Caco-2 (cell line): ENCODE measurements around the gene EXOSC5. TPM values are rescaled to one million over a fixed set of nuclear protein-coding genes. Genes with fewer than 3 reads are reported as not detected.
"Not testable (repeated sequence)": the region's sequence is repeated elsewhere in the genome, so short reads cannot be mapped to it uniquely, and the experiment has no call there.

Experiments
- BruUV-seq: library from RNA; stranded (reverse); fragments of 400-500 nt; replicated peaks from 2 replicates; lab custom pipeline; 2021; lab: Mats Ljungman, UMichigan
- CTCF ChIA-PET: fragments of 300-600 bp; sonication (Branson Sonifier 250); formaldehyde crosslinking; loops from one replicate; lab custom pipeline; 2022; ENCODE audit warnings: antibody characterized with exemption; lab: Charles Lee
- POLR2A ChIA-PET: fragments of 300-600 bp; sonication (Branson Sonifier 250); formaldehyde crosslinking; loops from one replicate; lab custom pipeline; 2022; ENCODE audit warnings: antibody characterized with exemption; lab: Charles Lee
- DNase-seq, 2 experiments: peaks; one replicate each; pipeline versions ENCODE4 v3.0.0 to v3.0.0-alpha.2; 2020 to 2022
- H3K27me3 ChIP-seq: replicated peaks from 2 replicates; pipeline ENCODE4 v1.6.0; 2011; ENCODE audit warnings: low read length; ENCODE audit not compliant: control insufficient read depth, insufficient read depth
- H3K36me3 ChIP-seq: 2 replicates; pipeline ENCODE4 v1.5.1; 2011; ENCODE audit warnings: low read length; ENCODE audit not compliant: control insufficient read depth, insufficient read depth
- H3K4me1 ChIP-seq: fragments of 250-450 bp; sonication (Bioruptor Pico); 2 replicates; pipeline ENCODE4 v1.5.1; 2020; ENCODE audit warnings: mild to moderate bottlenecking
- H3K4me3 ChIP-seq: 2 replicates; pipeline ENCODE4 v1.5.1; 2011; ENCODE audit warnings: low read depth, mild to moderate bottlenecking, control low read depth, low read length
- H3K9me3 ChIP-seq: fragments of 250-450 bp; sonication (Bioruptor Pico); 2 replicates; pipeline ENCODE4 v1.5.1; 2020; ENCODE audit warnings: mild to moderate bottlenecking, moderate library complexity
- H3K27ac Mint-ChIP-seq: one replicate; pipeline ENCODE4 v1.8.0; 2022; ENCODE audit warnings: mixed read lengths; ENCODE audit not compliant: unreplicated experiment
- H3K27me3 Mint-ChIP-seq: one replicate; pipeline ENCODE4 v1.8.0; 2022; ENCODE audit warnings: mixed read lengths; ENCODE audit not compliant: insufficient read depth, unreplicated experiment
- H3K36me3 Mint-ChIP-seq: one replicate; pipeline ENCODE4 v1.8.0; 2022; ENCODE audit warnings: mild to moderate bottlenecking, mixed read lengths; ENCODE audit not compliant: insufficient read depth, unreplicated experiment
- H3K4me1 Mint-ChIP-seq: one replicate; pipeline ENCODE4 v1.8.0; 2022; ENCODE audit warnings: low read depth, mixed read lengths; ENCODE audit not compliant: unreplicated experiment
- H3K4me3 Mint-ChIP-seq: one replicate; pipeline ENCODE4 v1.8.0; 2022; ENCODE audit warnings: mild to moderate bottlenecking, moderate library complexity, mixed read lengths; ENCODE audit not compliant: unreplicated experiment
- H3K9me3 Mint-ChIP-seq: one replicate; pipeline ENCODE4 v1.8.0; 2022; ENCODE audit warnings: mixed read lengths; ENCODE audit not compliant: unreplicated experiment
- intact Hi-C: fragments of 100-400 bp; cut with micrococcal nuclease; formaldehyde crosslinking; loops from one replicate; pipeline ENCODE4 v1.10.0; 2022; ENCODE audit not compliant: unreplicated experiment
- total RNA-seq: library from RNA; stranded (reverse); gene quantifications from 2 replicates; pipeline ENCODE4 v1.2.3, GENCODE V29; 2022
- TF ChIP-seq, protein P1 (sequence below), 2 experiments: fragments of 200-600 bp in 1 of 2; IDR thresholded peaks; 1 replicate in 1 of 2; 2 replicates in 1 of 2; pipeline versions ENCODE4 v1.5.1 to v1.8.0; 2011 to 2022; ENCODE audit warnings: antibody characterized with exemption in 1 of 2, control low read depth in 1 of 2, inconsistent platforms in 1 of 2, low read depth in 1 of 2, low read length in 1 of 2, mild to moderate bottlenecking in 1 of 2, moderate library complexity in 1 of 2; ENCODE audit not compliant: insufficient read depth in 1 of 2, severe bottlenecking in 1 of 2, unreplicated experiment in 1 of 2

The EXOSC5 gene
- total RNA-seq, 1 experiment from 2014 or later, result 36.6 TPM

DNA sequence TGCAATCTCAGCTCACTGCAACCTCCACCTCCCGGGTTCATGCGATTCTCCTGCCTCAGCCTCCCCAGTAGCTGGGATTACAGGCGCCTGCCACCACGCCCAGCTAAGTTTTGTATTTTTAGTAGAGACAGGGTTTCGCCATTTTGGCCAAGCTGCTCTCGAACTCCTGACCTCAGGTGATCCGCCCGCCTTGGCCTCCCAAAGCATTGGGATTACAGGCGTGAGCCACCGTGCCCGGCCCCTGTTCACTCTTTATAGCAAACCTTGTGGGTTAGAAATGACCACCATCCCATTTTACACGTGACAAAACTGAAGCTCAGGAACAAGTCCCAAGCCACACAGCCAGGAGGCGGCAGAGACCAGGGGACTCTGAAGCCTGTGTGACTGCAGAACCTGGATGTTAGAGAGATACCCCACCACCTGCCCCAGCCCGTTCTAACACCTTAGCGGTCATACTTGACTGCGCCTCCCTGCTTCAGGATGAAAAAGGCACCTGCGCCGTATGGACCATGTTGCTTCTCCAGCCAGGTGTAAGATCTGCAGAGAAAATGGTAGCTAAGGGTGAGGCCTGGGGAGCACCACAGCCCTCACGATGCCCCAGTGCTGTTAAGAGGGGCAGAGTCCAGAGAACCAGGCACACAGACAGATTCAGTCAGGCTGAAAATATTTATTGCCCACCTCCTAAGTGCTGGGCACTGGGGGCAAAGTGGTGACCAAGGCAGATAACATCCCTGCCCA, 38.9 kb upstream of the EXOSC5 start:
- peaks cover 6% of the 10 kb centered on the region for H3K4me1 Mint-ChIP-seq
- ChIA-PET CTCF (interaction anchor here (0.7 kb wide), 1 partner anchor 9 kb away, joined by 3 read pairs; the partner anchor contains the start of gene B3GNT8), POLR2A (no interaction called here)
- TF ChIP-seq, protein P1, sequence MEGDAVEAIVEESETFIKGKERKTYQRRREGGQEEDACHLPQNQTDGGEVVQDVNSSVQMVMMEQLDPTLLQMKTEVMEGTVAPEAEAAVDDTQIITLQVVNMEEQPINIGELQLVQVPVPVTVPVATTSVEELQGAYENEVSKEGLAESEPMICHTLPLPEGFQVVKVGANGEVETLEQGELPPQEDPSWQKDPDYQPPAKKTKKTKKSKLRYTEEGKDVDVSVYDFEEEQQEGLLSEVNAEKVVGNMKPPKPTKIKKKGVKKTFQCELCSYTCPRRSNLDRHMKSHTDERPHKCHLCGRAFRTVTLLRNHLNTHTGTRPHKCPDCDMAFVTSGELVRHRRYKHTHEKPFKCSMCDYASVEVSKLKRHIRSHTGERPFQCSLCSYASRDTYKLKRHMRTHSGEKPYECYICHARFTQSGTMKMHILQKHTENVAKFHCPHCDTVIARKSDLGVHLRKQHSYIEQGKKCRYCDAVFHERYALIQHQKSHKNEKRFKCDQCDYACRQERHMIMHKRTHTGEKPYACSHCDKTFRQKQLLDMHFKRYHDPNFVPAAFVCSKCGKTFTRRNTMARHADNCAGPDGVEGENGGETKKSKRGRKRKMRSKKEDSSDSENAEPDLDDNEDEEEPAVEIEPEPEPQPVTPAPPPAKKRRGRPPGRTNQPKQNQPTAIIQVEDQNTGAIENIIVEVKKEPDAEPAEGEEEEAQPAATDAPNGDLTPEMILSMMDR (IDR thresholded peaks at IDR 0.05; ENCODE audit: insufficient read depth in 1 of 2, low read depth in 1 of 2, low read length in 1 of 2, severe bottlenecking in 1 of 2, unreplicated experiment in 1 of 2), result no peak
- Histone ChIP-seq H3K4me3 (no peak overlapping the region), H3K4me1 (no peaks in the 10 kb centered on the region), H3K27me3 (no peaks in the 10 kb centered on the region), H3K36me3 (peaks cover 1% of the 10 kb centered on the region), H3K9me3 (no peaks in the 10 kb centered on the region)
- H3K9me3 Mint-ChIP-seq, result no peaks in the 10 kb centered on the region
- no peak overlapping the region for H3K4me3 Mint-ChIP-seq
- H3K27ac Mint-ChIP-seq, result no peak overlapping the region
- peaks cover 21% of the 10 kb centered on the region for H3K36me3 Mint-ChIP-seq
- DNase-seq, result no peak
- intact Hi-C loops, result no loop called here
- H3K27me3 Mint-ChIP-seq, result no peaks in the 10 kb centered on the region
- BruUV-seq, result no TSS peak

DNA sequence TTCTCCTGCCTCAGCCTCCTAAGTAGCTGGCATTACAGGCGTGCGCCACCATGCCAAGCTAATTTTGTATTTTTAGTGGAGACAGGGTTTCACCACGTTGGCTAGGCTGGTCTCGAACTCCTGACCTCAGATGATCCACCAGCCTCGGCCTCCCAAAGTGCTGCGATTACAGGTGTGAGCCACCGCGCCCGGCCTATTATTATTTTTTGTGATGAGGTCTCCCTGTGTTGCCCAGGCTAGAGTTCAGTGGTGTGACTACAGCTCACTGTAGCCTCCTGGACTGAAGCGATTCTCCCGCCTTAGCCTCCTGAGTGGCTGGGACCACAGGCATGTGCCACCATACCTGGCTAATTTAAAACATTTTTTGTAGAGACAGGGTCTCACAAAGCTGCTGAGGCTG, 38.2 kb upstream of the EXOSC5 start:
- CTCF ChIA-PET, result interaction anchor here (0.6 to 0.7 kb wide), 2 partner anchors 8 to 86 kb away, joined by 3 read pairs; partner anchors contain the start of gene B3GNT8
- intact Hi-C loops, result not testable (repeated sequence)

DNA sequence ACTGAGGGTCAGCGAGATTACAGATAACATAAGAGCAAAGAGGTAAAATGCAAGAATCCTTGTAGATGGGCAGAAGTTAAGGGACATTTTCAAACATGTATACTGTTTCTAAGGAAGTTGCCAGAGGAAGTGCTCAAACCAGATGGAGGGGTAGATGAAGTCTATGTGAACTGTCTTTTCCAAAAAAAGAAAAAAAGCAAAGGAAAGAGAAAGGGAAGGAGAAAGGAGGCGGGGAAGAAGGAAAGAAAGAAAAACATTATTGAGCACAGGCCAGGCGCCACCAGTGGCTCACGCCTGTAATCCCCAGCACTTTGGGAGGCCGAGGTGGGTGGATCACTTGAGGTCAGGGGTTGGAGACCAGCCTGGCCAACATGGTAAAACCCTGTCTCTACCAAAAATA, 37.3 kb upstream of the EXOSC5 start:
- CTCF ChIA-PET, result no interaction called here
- BruUV-seq, result no TSS peak
- TF ChIP-seq, protein P1 (IDR thresholded peaks at IDR 0.05; ENCODE audit: insufficient read depth in 1 of 2, low read depth in 1 of 2, low read length in 1 of 2, severe bottlenecking in 1 of 2, unreplicated experiment in 1 of 2), result no peak

More for the DNA sequence above, 38.2 kb upstream of the EXOSC5 start:
- not testable (repeated sequence) for H3K36me3 ChIP-seq, H3K4me3 ChIP-seq, DNase-seq, H3K4me3 Mint-ChIP-seq, H3K4me1 ChIP-seq, H3K27me3 Mint-ChIP-seq, H3K9me3 Mint-ChIP-seq, BruUV-seq, H3K9me3 ChIP-seq, H3K27ac Mint-ChIP-seq, H3K4me1 Mint-ChIP-seq, H3K27me3 ChIP-seq
- H3K36me3 Mint-ChIP-seq, result peaks cover 22% of the 10 kb centered on the region
- POLR2A ChIA-PET, result interaction anchor here (0.7 kb wide), 1 partner anchor 128 kb away, joined by 5 read pairs; no protein-coding TSS in a partner anchor

More for the DNA sequence above, 37.3 kb upstream of the EXOSC5 start:
- no peaks in the 10 kb centered on the region for H3K27me3 Mint-ChIP-seq
- Histone ChIP-seq H3K27me3 (no peaks in the 10 kb centered on the region), H3K9me3 (no peaks in the 10 kb centered on the region), H3K36me3 (peaks cover 1% of the 10 kb centered on the region), H3K4me1 (no peaks in the 10 kb centered on the region), H3K4me3 (no peak overlapping the region)
- no peak overlapping the region for H3K27ac Mint-ChIP-seq
- H3K4me3 Mint-ChIP-seq, result no peak overlapping the region
- no peak for DNase-seq
- H3K36me3 Mint-ChIP-seq, result peaks cover 22% of the 10 kb centered on the region
- POLR2A ChIA-PET, result no interaction called here
- intact Hi-C loops, result no loop called here
- H3K4me1 Mint-ChIP-seq, result peaks cover 6% of the 10 kb centered on the region
- H3K9me3 Mint-ChIP-seq, result no peaks in the 10 kb centered on the region
